ENCODE results near the gene PROX1.

PROX1 gene

GRCh38 chr1:214003233-214003632, 15.5 kb downstream of the PROX1 start:
- Histone ChIP-seq H3K9me3 (ENCODE audit: severe bottlenecking) (no peaks in the 10 kb centered on the region), H3K36me3 (no peaks in the 10 kb centered on the region), H3K27me3 (ENCODE audit: insufficient read depth, low read depth, severe bottlenecking) (no peaks in the 10 kb centered on the region), H3K4me3 (ENCODE audit: low read depth, low read length) (no peak overlapping the region), H3K27ac (peak overlapping the region; percentile 69)
- TF ChIP-seq CTCF (IDR thresholded peaks at IDR 0.05; ENCODE audit: low read depth, low read length) = no peak
- DNase-seq = peak; percentile 72

GRCh38 chr1:214004014-214004413, 16.2 kb downstream of the PROX1 start:
- peak overlapping the region; percentile 69 for H3K27ac ChIP-seq
- DNase-seq = peak; percentile 60
- TF ChIP-seq CTCF (IDR thresholded peaks at IDR 0.05; ENCODE audit: low read depth, low read length) = no peak
- H3K36me3 ChIP-seq = no peaks in the 10 kb centered on the region
- no peaks in the 10 kb centered on the region for H3K27me3 ChIP-seq (ENCODE audit: insufficient read depth, low read depth, severe bottlenecking)
- no peaks in the 10 kb centered on the region for H3K9me3 ChIP-seq (ENCODE audit: severe bottlenecking)
- no peak overlapping the region for H3K4me3 ChIP-seq (ENCODE audit: low read depth, low read length)

GRCh38 chr1:214004795-214005194, 17.0 kb downstream of the PROX1 start:
- DNase-seq = no peak
- no peak for TF ChIP-seq CTCF (IDR thresholded peaks at IDR 0.05; ENCODE audit: low read depth, low read length)
- no peak overlapping the region for H3K4me3 ChIP-seq (ENCODE audit: low read depth, low read length)
- H3K27ac ChIP-seq = peak overlapping the region; percentile 69; the same call in 1 of the 2 replicates
- no peaks in the 10 kb centered on the region for H3K36me3 ChIP-seq
- no peaks in the 10 kb centered on the region for H3K27me3 ChIP-seq (ENCODE audit: insufficient read depth, low read depth, severe bottlenecking)
- H3K9me3 ChIP-seq (ENCODE audit: severe bottlenecking) = no peaks in the 10 kb centered on the region

GRCh38 chr1:214005708-214006107, 17.9 kb downstream of the PROX1 start:
- H3K9me3 ChIP-seq (ENCODE audit: severe bottlenecking) = no peaks in the 10 kb centered on the region
- no peak overlapping the region for H3K27ac ChIP-seq
- no peaks in the 10 kb centered on the region for H3K27me3 ChIP-seq (ENCODE audit: insufficient read depth, low read depth, severe bottlenecking)
- no peak for TF ChIP-seq CTCF (IDR thresholded peaks at IDR 0.05; ENCODE audit: low read depth, low read length)
- no peaks in the 10 kb centered on the region for H3K36me3 ChIP-seq
- no peak overlapping the region for H3K4me3 ChIP-seq (ENCODE audit: low read depth, low read length)
- no peak for DNase-seq

GRCh38 chr1:214006845-214007244, 19.1 kb downstream of the PROX1 start:
- Histone ChIP-seq H3K27me3 (ENCODE audit: insufficient read depth, low read depth, severe bottlenecking) (no peaks in the 10 kb centered on the region), H3K36me3 (peaks cover 5% of the 10 kb centered on the region; the same call in 1 of the 2 replicates), H3K4me3 (ENCODE audit: low read depth, low read length) (no peak overlapping the region), H3K27ac (no peak overlapping the region), H3K9me3 (ENCODE audit: severe bottlenecking) (no peaks in the 10 kb centered on the region)
- 0 out of 2 replicates have a peak, but pooled peaks have one; percentile 16 for TF ChIP-seq CTCF (IDR thresholded peaks at IDR 0.05; ENCODE audit: low read depth, low read length)
- no peak for DNase-seq

- no peak for DNase-seq
- no peak for TF ChIP-seq CTCF (IDR thresholded peaks at IDR 0.05; ENCODE audit: low read depth, low read length)
These were observed 20.6 kb downstream of the PROX1 start for GRCh38 chr1:214008347-214008746.

More at GRCh38 chr1:214008347-214008746, 20.6 kb downstream of the PROX1 start:
- Histone ChIP-seq H3K4me3 (ENCODE audit: low read depth, low read length) (no peak overlapping the region), H3K27me3 (ENCODE audit: insufficient read depth, low read depth, severe bottlenecking) (no peaks in the 10 kb centered on the region), H3K36me3 (peaks cover 13% of the 10 kb centered on the region), H3K9me3 (ENCODE audit: severe bottlenecking) (no peaks in the 10 kb centered on the region), H3K27ac (peak overlapping the region; percentile 6; the same call in 1 of the 2 replicates)
